NB4 (cell line): ENCODE results near the gene IGF2BP3.

Experiments used
- DNase-seq: peaks from one replicate; pipeline ENCODE4 v3.0.0; 2010; ENCODE audit warnings: low read depth
- H3K4me3 ChIP-seq: one replicate; pipeline ENCODE4 v1.5.1; 2011; ENCODE audit warnings: mild to moderate bottlenecking, low read depth, low read length, moderate library complexity
- CTCF ChIP-seq: IDR thresholded peaks from one replicate; pipeline ENCODE4 v1.5.1; 2012; ENCODE audit warnings: low read depth, low read length
- MYC ChIP-seq: IDR thresholded peaks from 2 replicates; pipeline ENCODE4 v1.6.1; 2011; ENCODE audit warnings: low read depth, low read length
- POLR2A ChIP-seq: IDR thresholded peaks from 2 replicates; pipeline ENCODE4 v1.6.1; 2011; ENCODE audit warnings: mild to moderate bottlenecking; ENCODE audit not compliant: insufficient read length; ENCODE audit errors: extremely low read depth
- TF ChIP-seq, protein P1 (sequence below): IDR thresholded peaks from 2 replicates; pipeline ENCODE4 v1.6.1; 2011; ENCODE audit warnings: low read depth, low read length

The IGF2BP3 gene

DNA sequence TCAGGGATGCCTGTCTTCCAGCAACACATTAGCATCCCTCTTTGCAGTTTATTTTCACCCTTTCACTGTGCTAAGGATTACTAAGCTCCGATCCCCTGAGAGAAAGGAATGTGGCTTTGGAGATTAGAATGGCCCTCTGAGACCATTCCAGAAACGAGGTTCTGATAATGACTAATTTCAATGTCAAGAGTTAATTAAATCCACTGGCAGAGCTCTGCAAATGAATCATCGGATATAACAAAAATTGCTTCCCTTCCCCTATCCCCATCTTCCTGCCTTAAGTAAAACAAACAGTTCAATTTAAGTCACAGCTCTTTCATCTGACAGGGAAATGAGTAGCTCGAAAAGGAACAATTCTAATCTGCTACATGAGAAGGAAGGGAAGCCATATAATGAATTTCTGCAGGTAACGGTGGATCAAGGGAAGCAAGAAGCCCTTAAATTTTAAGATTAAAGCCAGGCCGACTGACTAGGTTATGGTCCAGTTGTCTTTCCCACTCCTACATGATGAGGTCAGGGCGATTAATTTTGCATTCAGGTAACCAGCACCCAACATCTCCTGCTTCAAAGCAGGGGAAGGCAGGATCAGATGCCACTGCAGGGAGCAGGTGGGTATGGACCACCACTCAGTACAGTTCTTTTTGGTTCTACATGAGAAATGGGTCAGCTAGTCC is 120.7 kb downstream of the IGF2BP3 start:
- TF ChIP-seq, protein P1, sequence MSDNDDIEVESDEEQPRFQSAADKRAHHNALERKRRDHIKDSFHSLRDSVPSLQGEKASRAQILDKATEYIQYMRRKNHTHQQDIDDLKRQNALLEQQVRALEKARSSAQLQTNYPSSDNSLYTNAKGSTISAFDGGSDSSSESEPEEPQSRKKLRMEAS = no peak
- TF ChIP-seq POLR2A = no peak
- no peak for TF ChIP-seq CTCF
- no peak for TF ChIP-seq MYC
- DNase-seq = no peak
- no peak overlapping the region for H3K4me3 ChIP-seq

- no peak for TF ChIP-seq CTCF
- no peak for TF ChIP-seq MYC
- TF ChIP-seq, protein P1 = no peak
- TF ChIP-seq POLR2A = no peak
- no peak overlapping the region for H3K4me3 ChIP-seq
- DNase-seq = peak; percentile 64
These were observed 122.6 kb downstream of the IGF2BP3 start for GRCh38 chr7:23347682-23348180.

DNA sequence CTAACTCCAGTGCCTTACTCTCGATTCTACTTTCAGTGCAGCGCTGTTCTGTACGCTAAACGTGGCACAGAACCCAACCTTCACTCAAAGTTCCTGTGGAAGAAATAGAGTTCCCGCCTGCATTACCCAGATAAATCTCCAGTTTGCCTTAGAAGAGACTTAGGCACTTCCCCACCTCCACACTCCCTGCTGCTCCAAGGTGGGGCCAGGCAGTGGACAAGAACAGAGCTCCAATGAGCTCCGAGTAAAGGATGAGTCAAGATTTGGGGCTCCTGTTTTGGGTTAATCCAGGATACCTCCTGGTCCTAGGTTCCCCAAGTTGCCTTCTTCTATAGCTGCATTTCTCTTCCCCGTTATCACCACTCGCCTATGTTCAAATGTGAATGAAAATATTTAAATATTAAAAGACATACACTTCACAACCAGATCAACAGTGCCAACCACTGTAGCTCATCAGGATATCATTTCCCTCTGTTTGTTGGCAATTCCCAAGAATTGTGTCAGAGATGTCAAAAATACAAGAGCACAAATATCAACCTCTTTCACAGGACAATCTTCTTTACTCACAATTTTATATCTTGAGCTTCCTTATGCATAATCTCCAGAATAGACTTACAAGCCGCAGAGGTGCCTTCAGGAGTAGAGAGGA is 123.1 kb downstream of the IGF2BP3 start:
- TF ChIP-seq POLR2A (no peak), MYC (no peak), CTCF (no peak)
- TF ChIP-seq, protein P1 = no peak
- DNase-seq = no peak

GRCh38 chr7:23346316-23346715 is 124.0 kb downstream of the IGF2BP3 start:
- TF ChIP-seq MYC (no peak), CTCF (no peak), POLR2A (no peak)
- TF ChIP-seq, protein P1 = no peak
- DNase-seq = no peak
- no peak overlapping the region for H3K4me3 ChIP-seq

More for the DNA sequence above, 123.1 kb downstream of the IGF2BP3 start:
- no peak overlapping the region for H3K4me3 ChIP-seq

DNA sequence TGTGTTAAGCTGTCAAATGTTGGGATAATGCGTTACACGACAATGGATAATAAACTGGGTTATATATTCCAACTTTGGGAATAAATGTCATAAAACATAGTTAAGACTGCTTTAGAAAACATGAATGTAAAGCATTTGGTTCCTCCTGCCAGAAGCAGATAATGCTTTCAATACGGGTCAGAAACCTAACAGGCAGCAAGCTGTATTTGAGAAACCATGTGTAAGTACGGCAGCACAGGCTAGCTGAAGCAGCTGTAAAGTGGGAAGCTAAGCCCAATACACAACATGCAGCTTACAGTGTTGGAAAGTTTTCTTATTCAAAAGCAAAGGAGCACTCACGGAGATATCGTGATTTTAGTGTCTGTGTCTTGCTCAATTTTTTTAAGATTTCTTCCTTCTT is 124.7 kb downstream of the IGF2BP3 start:
- no peak for TF ChIP-seq CTCF
- TF ChIP-seq, protein P1 = no peak
- no peak for TF ChIP-seq MYC
- TF ChIP-seq POLR2A = no peak
- no peak for DNase-seq
- no peak overlapping the region for H3K4me3 ChIP-seq
